Lower lobe of right lung (tissue), 2 donors: ENCODE data around the gene TIGIT. TPM values are rescaled to one million over a fixed set of nuclear protein-coding genes. Genes with fewer than 3 reads are reported as not detected.

ENCODE experiments used
- ATAC-seq, 2 donors: fragments of 200-7000 bp; cut with Tn5 transposase; one replicate each; pipeline ENCODE4 v1.9.1; 2020 to 2022; ENCODE audit warnings: mild to moderate bottlenecking in 2 of 2, moderate library complexity in 2 of 2
- DNase-seq: peaks from one replicate; pipeline ENCODE4 v3.0.0-alpha.2; 2020
- H3K27ac ChIP-seq: fragments of 200-600 bp; one replicate; pipeline ENCODE4 v1.8.0; 2022
- H3K27me3 ChIP-seq: fragments of 200-600 bp; one replicate; pipeline ENCODE4 v1.8.0; 2022; ENCODE audit warnings: low read depth
- H3K36me3 ChIP-seq: fragments of 200-600 bp; one replicate; pipeline ENCODE4 v1.8.0; 2022; ENCODE audit warnings: mild to moderate bottlenecking
- H3K4me1 ChIP-seq: fragments of 200-600 bp; one replicate; pipeline ENCODE4 v1.8.0; 2022
- H3K4me3 ChIP-seq: fragments of 200-600 bp; one replicate; pipeline ENCODE4 v1.8.0; 2022; ENCODE audit warnings: mild to moderate bottlenecking
- H3K9me3 ChIP-seq: fragments of 200-600 bp; one replicate; pipeline ENCODE4 v1.8.0; 2022
- intact Hi-C: fragments of 100-400 bp; cut with DNase I; formaldehyde crosslinking; loops from one replicate; pipeline ENCODE4 v1.11.0; 2022
- total RNA-seq: library from RNA; stranded (reverse); fragmentation: NEBNext Ultra II Directional; extraction: Animal tissue kit (Norgen Biotek cat#: 25700); gene quantifications from one replicate; pipeline ENCODE4 v1.2.1, GENCODE V29; 2021
- TF ChIP-seq, protein P1 (sequence below): fragments of 200-600 bp; IDR thresholded peaks from one replicate; pipeline ENCODE4 v1.8.0; 2022; ENCODE audit warnings: antibody characterized with exemption, mild to moderate bottlenecking
- donor health status: DM: no; HTN: yes; CAD: no; lungs with severe emphysema.

TIGIT gene
- total RNA-seq, 1 donor from 2014 or later = 1.7 TPM

DNA sequence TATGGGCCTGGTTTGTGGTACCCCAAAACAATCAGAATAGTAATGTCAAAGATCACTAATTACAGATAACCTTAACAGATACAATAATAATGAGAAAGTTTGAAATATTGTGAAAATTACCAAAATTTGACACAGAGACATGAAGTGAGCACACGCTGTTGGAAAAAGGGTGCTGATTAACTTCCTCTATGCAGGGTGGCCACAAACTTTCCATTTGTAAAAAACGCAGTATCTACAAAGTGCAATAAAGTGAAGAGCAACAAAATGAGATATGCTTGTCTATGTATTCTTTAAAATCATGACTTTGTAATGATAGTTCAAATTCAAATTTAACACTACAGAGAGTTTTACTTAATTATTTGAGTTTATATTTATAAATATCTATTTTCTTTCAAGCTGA is 7.6 kb upstream of the TIGIT start:
- no peak overlapping the region for H3K27ac ChIP-seq
- no peaks in the 10 kb centered on the region for H3K36me3 ChIP-seq
- DNase-seq = no peak
- no peaks in the 10 kb centered on the region for H3K9me3 ChIP-seq
- no peaks in the 10 kb centered on the region for H3K27me3 ChIP-seq
- H3K4me3 ChIP-seq = no peak overlapping the region
- no peak for ATAC-seq
- intact Hi-C loops = no loop called here
- H3K4me1 ChIP-seq = no peaks in the 10 kb centered on the region
- TF ChIP-seq, protein P1, sequence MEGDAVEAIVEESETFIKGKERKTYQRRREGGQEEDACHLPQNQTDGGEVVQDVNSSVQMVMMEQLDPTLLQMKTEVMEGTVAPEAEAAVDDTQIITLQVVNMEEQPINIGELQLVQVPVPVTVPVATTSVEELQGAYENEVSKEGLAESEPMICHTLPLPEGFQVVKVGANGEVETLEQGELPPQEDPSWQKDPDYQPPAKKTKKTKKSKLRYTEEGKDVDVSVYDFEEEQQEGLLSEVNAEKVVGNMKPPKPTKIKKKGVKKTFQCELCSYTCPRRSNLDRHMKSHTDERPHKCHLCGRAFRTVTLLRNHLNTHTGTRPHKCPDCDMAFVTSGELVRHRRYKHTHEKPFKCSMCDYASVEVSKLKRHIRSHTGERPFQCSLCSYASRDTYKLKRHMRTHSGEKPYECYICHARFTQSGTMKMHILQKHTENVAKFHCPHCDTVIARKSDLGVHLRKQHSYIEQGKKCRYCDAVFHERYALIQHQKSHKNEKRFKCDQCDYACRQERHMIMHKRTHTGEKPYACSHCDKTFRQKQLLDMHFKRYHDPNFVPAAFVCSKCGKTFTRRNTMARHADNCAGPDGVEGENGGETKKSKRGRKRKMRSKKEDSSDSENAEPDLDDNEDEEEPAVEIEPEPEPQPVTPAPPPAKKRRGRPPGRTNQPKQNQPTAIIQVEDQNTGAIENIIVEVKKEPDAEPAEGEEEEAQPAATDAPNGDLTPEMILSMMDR = no peak

DNA sequence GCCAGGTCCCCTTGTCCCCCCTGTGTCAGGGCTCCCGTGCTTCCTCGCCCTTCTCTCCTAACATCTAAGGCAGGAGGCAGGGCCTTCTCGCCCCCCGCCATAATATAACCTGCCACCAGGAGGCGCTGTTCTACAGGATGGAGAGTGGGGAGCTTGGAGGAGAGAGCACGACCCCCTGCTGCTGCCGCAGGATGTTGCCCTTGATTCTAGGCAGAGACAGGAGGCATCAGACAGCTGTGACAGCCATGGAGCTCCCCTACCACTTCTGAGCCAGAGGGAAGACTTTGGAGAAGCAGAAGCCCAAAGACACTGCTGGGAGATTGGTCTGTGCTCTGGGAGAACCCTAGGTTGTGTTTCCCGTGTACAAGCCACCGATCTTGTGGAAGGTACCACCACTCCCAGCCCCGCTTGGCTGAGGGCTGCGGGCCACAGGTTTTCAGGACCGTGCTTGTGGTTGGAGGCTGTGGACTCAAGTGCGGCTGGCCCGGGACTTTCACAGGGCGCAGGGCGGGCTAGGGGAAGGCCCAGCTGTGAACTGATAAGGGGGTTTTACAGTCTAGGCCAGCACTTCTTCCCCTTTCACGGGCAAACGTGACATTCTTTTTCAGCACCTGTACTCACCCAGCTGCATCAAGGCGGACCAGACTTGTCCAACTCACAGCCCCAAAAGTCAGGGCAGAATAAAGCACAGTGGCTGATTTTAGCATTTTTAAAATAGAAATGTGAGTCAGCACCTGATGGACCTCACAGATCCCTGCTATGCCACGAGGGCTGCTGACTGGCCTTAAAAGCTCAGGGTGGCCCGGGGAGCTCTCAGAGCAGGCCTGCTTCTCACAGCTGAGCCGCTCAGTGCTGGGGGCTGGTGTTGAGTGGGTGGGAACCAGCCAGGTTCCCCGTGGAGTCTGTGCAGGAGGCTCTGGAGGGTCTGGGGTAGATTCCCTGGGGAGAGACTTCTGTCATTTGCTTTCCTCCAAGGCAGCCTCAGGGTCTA is 2.6 kb upstream of the TIGIT start:
- DNase-seq (peak; percentile 62), ATAC-seq (peak; percentile 71 to 83)
- Histone ChIP-seq H3K4me1 (no peaks in the 10 kb centered on the region), H3K9me3 (no peaks in the 10 kb centered on the region), H3K4me3 (no peak overlapping the region), H3K27me3 (no peaks in the 10 kb centered on the region), H3K36me3 (no peaks in the 10 kb centered on the region), H3K27ac (peak overlapping the region; percentile 38)
- intact Hi-C loops = no loop called here
- TF ChIP-seq, protein P1 = peak; percentile 78

DNA sequence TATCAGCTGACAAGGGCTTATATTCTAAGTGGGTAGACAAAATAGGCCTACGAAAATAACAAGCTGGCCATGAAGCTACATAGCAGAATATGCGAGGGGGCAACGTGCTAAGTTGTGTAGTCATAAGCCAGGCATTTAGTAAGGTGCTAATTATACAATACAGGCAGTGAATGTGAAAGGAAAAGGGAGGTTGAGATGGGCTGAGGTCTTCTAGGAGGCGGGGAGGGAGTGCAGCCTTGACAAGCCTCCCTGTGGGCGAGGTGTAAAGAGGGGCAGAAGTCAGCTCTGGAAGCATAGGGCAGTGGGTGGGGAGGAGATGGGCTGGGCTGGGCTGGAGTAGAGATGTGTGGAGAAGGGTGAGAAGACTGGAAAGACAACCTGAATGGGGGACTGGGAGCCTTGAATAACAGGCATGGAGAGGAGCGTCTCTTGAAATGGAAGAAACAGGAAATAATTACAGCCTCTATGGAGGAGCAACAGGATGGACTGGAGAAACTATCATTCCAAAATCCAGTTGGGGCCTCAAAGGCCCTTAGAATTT is 1.2 kb downstream of the TIGIT start:
- H3K4me3 ChIP-seq = no peak overlapping the region
- intact Hi-C loops = no loop called here
- no peak for ATAC-seq
- DNase-seq = no peak
- H3K27ac ChIP-seq = no peak overlapping the region
- H3K9me3 ChIP-seq = no peaks in the 10 kb centered on the region
- TF ChIP-seq, protein P1 = no peak
- no peaks in the 10 kb centered on the region for H3K27me3 ChIP-seq
- no peaks in the 10 kb centered on the region for H3K4me1 ChIP-seq
- H3K36me3 ChIP-seq = no peaks in the 10 kb centered on the region

GRCh38 chr3:114295946-114296345 is 2.1 kb downstream of the TIGIT start:
- TF ChIP-seq, protein P1 = no peak
- Histone ChIP-seq H3K27me3 (no peaks in the 10 kb centered on the region), H3K27ac (no peak overlapping the region), H3K4me1 (no peaks in the 10 kb centered on the region), H3K9me3 (no peaks in the 10 kb centered on the region), H3K4me3 (no peak overlapping the region), H3K36me3 (no peaks in the 10 kb centered on the region)
- no peak for DNase-seq
- no peak for ATAC-seq
- intact Hi-C loops = no loop called here

DNA sequence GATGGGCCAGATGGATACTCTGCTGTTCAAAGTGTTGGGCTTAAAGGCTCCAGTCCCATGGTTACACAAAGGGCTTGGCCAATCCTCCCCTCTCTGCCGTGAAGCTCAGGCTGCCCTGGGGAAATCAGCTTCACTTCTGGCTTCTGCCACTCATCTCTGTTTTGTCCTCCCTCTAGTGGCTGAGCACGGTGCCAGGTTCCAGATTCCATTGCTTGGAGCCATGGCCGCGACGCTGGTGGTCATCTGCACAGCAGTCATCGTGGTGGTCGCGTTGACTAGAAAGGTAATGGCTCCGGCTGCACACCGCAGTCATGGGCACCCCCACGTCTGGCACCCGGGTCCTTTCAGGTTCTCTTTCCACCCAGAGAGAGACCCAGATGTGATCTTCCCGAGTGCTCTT is 5.6 kb downstream of the TIGIT start:
- H3K4me1 ChIP-seq = no peaks in the 10 kb centered on the region
- no peaks in the 10 kb centered on the region for H3K36me3 ChIP-seq
- no peak overlapping the region for H3K4me3 ChIP-seq
- no peak overlapping the region for H3K27ac ChIP-seq
- H3K27me3 ChIP-seq = no peaks in the 10 kb centered on the region
- ATAC-seq (no peak), DNase-seq (no peak)
- TF ChIP-seq, protein P1 = peak; percentile 18
- no peaks in the 10 kb centered on the region for H3K9me3 ChIP-seq
- intact Hi-C loops = no loop called here
